Measurements from ENCODE around the gene ARSD. TPM values are rescaled to one million over a fixed set of nuclear protein-coding genes. Genes with fewer than 3 reads are reported as not detected.
"Not testable (repeated sequence)": the region's sequence is repeated elsewhere in the genome, so short reads cannot be mapped to it uniquely, and the experiment has no call there.

The ARSD gene
- total RNA-seq, 1 experiment from 2014 or later = 5.1 TPM

- not testable (repeated sequence) for DNase-seq (ENCODE audit: low read depth)
Observed at GRCh38 chrX:2897690-2898623, 31.2 kb downstream of the ARSD start.

DNA sequence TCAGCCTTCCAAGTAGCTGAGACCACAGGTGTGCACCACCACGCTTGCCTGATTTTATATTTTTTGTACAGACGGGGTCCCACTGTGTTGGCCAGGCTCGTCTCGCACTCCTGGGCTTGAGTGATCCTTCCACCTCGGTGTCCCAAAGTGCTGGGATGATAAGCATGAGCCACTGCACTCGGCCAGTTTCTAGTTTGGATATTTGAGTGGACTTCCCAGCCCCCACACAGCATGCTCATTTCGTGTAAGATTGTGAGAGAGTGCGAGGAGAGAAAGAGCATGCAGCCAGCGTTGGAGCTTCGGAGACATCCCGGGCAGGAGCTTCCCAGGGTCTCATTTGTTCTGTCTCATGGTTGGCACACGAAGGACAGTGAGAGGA is 31.8 kb downstream of the ARSD start:
- no peak for DNase-seq (ENCODE audit: low read depth)

- no peak for DNase-seq (ENCODE audit: low read depth)
Observed at GRCh38 chrX:2894885-2895292, 34.2 kb downstream of the ARSD start.

DNA sequence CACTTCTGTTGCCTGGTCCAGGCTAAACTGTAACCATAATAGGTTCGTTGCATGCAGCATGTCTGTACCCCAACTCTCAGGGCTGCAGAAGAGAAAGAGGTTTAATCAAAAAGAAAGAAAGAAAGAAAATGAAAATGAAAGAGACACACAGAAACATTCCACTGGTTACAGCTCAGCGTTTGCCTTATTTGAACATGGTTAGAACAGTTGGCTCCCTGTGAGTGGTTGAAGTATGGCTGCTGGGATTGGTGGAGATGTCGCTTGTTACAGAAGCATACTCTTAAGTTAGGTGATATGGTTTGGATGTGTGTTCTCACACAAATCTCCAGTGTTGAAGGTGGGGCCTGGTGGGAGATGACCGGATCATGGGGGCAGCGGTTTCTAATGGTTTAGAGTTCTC is 36.3 kb downstream of the ARSD start:
- no peak for DNase-seq (ENCODE audit: low read depth)

GRCh38 chrX:2890536-2891460 is 38.3 kb downstream of the ARSD start:
- not testable (repeated sequence) for DNase-seq (ENCODE audit: low read depth)

DNA sequence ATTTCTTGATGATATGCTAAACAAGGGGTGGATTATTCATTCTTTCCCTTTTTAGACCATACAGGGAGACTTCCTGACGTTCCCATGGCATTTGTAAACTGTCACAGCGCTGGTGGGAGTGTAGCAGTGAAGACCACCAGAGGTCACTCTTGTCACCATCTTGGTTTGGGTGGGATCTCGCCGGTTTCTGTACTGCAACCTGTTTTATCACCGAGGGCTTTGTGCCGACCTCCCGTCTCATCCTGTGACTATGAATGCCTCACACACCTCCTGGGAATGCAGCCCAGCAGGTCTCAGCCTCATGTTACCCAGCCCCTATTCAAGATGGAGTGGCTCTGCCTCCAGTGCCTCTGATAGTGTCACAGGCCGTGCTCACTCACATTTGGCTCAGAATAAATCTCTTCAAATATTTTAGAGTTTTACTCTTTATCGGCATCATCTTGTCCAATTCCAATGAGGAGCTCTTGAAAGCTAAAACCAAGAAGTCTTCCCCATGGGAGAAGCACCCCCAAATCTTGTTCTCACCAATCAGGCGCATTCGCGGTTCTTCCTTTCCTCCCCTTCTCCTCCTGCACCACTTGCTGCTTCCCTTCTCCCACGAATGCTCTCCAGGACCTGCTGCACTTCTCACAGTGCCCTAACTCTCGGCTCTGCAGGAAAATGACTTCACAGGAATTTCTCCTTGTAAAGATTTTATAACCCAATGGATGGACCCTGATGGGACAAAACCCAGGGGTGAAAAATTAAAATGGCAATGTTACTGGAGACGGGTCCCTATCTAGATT is 39.2 kb downstream of the ARSD start:
- DNase-seq (ENCODE audit: low read depth) = peak; percentile 7

- DNase-seq (ENCODE audit: low read depth) = no peak
Observed at GRCh38 chrX:2889045-2889605, 40.0 kb downstream of the ARSD start.

DNA sequence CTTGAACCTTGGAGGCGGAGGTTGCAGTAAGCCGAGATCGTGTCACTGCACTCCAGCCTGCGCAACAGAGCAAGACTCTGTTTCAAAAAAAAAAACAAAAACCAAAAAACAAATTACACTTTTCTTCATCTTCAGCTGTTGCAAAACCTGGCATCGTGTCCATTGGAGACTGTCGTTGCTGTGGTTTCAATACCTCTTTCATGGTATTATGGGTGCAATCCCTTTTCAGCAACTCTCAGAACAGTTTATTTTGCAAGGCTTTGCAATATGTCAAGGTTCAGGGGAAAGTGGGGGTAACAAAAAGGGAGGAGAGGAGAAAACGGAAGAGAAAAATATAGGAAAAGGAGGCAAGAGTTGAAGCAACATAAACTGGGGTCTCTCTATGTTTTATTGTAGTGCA is 40.8 kb downstream of the ARSD start:
- no peak for DNase-seq (ENCODE audit: low read depth)

DNA sequence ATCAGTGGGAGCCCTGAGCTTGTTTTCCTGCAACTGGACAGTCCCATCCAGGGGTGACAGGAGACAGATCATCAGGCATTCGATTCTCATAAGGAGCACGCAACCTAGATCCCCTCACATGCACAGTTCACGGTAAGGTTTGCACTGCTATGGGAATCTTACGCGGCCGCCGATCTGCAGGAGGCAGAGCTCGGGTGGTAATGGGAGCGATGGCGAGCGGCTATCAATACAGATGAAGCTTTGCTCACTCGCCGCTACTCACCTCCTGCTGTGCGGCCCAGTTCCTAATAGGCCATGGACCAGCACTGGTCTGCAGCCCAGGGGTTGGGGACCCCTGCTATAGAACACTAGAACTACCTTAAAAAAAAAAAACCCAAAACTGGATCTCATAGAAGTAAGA is 45.4 kb downstream of the ARSD start:
- no peak for DNase-seq (ENCODE audit: low read depth)

- no peak for DNase-seq (ENCODE audit: low read depth)
Observed at GRCh38 chrX:2879670-2880069, 49.5 kb downstream of the ARSD start.

DNA sequence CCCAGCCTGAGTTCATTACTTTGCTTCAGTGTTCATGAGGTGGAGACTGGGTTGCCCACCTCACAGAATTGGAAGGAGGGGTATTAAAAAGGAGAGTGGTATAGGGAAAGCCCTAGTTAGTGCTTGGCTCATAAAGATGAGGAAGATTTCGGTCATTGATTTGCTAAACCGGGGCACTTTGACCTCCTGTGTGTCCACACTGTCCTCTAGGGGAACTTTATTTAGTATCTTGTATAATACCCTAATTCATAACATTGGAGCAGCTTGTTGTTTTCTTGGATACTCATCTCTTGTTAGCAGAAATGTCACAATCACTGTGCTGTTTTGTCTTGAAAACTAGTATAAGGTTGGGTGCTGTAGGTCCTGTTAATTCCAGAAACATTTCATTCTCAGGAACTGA is 50.6 kb downstream of the ARSD start:
- DNase-seq (ENCODE audit: low read depth) = no peak

DNA sequence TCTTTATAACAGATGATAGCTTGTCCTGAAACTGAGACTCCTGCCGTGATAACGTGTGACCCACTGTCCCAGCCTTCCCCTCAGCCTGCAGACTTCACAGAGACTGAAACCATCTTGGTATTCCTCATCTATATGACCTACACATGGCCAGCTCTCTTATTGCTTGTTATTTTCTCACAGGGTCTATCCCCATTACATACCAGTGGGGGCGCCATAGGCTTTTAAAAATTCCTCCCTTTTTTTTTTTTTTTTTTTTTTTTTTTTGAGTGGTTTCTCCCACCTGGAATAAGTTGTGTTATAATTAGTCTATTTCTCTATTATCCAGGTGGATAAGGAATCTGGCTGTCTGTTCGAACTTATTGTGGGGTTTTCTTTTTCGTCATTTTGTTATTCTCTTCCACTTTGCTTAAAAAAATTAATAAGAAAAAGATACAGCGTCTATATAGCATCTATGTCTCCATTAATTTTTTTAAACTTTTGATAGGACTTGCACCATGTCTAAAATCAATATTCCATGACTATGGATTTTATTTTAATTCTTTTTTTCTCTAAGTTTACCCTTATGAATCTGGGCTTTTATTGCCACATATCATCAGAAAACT is 53.2 kb downstream of the ARSD start:
- peak; percentile 2 for DNase-seq (ENCODE audit: low read depth)

DNA sequence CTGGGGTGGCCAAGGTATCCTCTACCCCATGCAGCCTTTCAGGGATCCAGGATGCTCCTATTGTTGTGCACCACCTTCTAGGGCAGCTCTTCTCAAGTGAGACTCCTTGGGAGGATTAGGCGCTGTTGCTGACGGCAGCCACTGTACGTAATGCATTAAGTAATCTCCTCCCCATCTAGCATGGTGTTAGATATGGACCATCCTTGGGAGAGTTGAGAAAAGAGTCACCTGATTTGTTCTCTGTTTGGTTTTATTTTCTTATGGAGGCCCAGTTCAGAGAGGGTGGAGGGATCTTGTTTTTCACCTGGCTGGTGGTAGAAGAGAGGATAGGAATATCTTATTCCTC is 54.0 kb downstream of the ARSD start:
- no peak for DNase-seq (ENCODE audit: low read depth)

DNA sequence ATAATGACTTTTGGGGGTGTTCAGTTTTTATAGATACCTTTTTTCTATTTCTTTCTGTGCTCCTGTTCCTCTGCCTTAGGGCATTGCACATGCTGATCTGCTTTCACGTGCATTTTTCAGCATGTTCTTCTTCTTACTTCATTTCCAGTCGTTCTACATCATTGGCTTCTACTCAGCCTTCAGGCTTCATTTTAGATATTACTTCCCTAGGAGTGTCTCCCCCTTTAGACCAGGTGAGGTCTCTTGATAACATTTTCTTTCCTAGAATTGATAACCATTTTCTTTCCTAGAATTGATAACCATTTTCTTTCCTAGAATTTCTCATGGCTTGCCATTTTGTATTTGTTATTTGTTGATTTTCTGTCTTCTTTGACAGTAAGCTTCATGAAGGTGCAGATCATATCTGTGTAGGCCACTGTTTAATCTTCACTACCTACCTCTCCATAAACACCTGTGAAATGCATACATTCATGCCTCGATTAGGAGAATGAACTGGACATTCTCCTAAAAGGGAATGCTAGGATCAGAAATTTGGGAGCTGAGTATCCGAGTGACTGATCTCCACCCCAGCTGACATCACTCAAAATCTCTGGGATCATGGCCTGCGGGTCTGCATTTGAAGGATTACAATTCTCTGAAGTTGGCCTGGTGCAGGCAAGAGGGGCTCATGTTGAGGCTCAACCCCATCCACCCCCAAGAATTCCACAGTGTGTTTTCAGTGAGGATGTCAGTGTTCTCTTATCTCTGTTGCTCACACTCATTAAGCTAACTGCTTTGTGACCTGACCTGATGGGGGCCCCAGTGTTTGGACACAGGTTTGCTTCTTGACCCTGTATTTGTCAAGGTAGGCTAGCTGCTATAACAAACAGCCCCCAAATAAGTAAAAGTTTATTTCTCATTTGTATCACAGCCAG is 54.7 kb downstream of the ARSD start:
- DNase-seq (ENCODE audit: low read depth) = no peak

- DNase-seq (ENCODE audit: low read depth) = no peak
Observed at GRCh38 chrX:2872671-2873277, 56.4 kb downstream of the ARSD start.

DNA sequence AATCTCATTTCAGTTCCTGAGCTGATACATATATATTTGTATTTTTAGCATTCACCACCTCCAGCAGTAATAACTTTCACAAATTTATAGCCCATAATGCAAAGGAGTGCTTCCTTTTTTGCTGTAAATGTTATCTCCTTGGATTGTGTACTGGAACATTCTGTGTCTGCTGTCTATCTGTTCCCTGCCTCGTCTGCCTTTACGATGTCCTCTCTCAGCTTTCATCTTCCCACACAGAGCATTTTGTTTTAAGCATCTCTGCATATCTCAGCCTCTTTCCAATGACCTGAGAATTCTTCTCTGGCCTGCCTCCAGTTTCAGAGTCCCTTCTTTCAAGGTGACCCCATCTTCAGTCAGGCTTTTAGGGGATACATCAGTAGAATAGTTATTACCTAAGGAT is 57.3 kb downstream of the ARSD start:
- no peak for DNase-seq (ENCODE audit: low read depth)

- DNase-seq (ENCODE audit: low read depth) = no peak
Observed at GRCh38 chrX:2870650-2871049, 58.5 kb downstream of the ARSD start.

DNA sequence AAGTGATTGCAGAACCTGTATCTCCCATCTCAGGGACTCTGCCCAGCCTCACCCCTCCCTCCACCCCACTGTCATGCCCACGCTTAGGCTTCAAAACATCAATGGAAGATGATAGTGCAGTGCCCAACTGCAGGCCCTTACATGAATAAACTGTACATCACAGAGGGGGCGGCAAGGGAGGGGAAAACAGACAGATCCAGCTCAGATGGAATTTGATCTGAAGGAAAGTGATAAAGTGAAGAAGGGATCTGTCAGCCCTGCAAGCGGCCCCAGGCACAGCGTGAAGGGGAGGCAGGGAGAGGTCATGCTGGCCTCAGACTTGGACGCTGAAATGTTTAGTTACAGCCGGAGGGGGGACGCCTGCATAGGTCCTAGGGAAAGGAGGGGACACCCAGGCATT is 61.9 kb downstream of the ARSD start:
- no peak for DNase-seq (ENCODE audit: low read depth)

DNA sequence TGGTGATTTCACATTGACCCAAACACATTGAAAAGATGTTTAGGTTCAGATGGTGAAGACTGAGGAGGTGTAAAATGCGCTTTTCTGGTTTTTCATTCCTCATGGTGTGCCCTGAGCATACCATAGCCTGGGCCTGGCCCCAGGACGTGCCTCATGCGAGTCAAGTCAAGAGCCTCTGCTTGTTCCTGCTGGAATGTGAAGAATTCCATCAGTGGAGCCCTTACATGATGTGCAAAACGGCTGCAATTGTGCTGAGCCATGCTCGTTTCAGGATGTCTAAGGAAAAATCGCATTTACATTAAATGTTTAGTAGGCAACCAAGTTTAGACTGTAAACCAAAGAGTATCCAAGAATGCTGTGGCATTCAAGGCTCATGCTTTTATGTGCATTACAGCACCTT is 65.5 kb downstream of the ARSD start:
- DNase-seq (ENCODE audit: low read depth) = no peak

Measured in HT1080 (cell line).